Inflammatory macrophage (primary cell): ENCODE data around the gene QSOX1.

Experiments
- DNase-seq, 2 donors: peaks; one replicate each; pipeline ENCODE4 v3.0.0-alpha.2; 2020 to 2022

Gene QSOX1

DNA sequence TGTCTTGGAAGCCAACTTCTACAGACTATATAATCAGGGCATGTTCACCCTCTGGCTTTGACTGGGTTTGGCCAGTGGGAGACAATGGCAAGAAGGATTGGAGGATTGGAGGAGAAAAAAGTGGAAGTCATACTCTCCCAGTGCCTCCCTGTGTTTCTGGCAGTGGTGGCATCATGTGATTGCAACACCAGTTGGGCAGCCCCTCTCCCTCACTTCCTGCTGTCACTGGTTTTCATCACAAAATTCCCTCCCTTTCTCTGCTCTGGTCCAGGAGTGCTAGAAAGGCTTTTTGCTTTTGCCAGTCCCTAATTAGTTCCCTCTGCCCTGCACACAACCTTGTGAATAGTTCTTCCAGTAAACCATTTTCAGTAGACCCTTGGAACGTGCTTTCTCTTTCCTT lies 3.7 kb upstream of the QSOX1 start:
- peak; percentile 43 to 56 for DNase-seq

- no peak for DNase-seq
Measured at GRCh38 chr1:180151508-180151907, 3.2 kb upstream of the QSOX1 start.

DNA sequence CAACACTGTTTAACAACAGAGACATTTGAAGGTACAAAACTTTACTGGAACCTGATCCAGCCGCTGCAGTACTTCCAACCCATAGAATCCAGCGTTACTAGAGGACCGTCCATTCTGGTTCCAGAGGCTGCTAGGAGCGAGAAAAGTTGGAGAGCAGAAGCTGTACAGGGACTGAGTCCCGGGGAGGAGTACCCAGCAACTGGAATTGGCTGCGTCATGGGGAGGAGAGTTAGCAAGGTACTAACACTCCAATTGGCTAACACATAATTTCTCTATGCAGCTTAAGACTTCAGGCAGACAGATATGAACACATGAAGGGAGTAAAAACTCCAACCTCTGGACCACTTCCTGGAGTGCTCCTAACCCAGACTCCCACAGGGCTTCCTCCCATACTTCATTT lies 2.1 kb upstream of the QSOX1 start:
- no peak for DNase-seq

- DNase-seq, result no peak
Measured at GRCh38 chr1:180153032-180153431, 1.6 kb upstream of the QSOX1 start.

- no peak for DNase-seq
Measured at GRCh38 chr1:180154003-180154324, 705 bp upstream of the QSOX1 start.

DNA sequence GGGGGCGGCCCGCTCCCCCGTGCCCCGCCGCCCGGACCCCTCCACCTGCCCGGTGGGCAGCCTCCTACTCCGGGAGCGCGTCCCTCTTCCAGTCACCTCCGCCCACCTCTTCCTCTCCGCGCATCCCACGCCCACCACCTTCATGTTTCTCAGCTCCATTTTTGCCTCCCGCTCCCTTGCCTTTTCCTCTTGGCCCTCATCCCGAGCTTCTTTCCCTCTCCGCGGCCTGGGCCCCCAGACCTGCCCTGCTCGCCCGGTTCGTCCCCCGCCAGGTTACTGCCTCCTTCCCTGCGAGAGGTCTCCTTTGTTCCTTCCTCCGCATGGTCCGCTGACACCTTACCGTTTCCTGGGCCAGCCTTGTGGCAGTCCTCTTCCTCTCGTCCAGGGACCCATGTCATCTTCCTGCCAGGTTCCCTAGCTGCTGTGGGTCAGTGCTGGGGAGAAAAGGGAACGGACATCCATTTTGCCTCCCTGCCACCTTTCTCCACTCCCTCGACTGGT lies 563 bp downstream of the QSOX1 start:
- peak; percentile 8 to 34 for DNase-seq

DNA sequence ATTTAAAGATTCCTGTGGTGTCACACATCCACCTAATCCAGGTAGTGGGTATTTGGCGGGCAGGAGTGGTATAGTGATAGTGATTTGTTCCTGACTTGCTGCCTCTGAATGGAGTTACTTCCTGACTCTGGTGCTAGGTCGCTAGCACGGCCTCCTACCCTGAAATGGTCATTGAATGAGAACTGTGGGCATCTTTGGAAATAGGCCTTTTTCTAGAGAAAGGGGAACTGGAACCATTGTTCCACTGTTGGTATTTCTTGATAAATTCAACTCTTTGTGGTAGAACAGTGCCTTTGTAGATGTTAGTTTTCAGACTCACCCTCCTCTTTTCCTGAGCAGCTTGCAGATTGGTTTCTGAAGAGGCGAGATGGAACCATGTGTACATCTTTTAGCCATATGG lies 1.5 kb downstream of the QSOX1 start:
- peak; percentile 86 to 92 for DNase-seq

DNA sequence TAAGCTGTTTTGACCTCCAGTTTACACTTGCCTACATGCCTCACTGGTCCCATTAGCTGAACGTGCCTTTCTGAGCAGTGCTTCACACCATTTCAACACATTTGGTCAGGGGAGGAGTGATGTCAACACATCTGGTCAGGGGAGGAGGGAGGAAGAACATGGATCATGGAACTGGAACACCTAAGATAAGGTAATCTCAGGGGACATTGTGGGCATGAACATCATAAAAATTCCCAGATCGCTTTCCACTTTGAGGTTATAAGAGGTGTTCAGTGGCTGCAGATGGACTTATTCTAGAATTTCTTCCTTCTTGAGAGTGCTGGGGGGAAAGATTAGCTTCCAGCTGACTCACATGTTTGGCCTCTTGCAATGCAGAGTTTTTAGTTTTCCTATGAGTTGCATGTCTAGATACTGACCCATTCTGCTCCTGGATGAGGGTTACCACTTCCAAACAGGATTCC lies 2.0 kb downstream of the QSOX1 start:
- peak in 1 of 2 donors; percentile 45 for DNase-seq

DNA sequence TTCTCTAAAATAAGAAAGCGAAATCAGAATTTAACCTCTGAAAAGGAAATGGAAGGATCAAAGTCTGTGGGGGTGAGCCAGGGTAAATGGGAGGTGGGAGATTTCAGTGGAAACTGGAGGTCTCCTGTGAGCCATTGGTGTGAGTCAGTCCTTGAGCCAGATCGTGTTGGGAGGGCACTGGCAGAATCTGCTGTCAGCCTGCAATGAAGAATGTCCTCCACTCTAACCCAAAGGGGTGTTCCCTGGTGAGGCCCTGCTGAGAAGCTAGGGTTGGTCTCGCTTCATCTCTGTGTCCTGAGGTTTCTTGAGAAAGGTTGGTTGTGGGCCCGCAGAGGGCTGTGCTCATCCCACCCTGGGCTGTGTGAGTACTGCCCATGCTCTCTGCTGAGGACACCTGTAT lies 2.4 kb downstream of the QSOX1 start:
- DNase-seq, result no peak

DNA sequence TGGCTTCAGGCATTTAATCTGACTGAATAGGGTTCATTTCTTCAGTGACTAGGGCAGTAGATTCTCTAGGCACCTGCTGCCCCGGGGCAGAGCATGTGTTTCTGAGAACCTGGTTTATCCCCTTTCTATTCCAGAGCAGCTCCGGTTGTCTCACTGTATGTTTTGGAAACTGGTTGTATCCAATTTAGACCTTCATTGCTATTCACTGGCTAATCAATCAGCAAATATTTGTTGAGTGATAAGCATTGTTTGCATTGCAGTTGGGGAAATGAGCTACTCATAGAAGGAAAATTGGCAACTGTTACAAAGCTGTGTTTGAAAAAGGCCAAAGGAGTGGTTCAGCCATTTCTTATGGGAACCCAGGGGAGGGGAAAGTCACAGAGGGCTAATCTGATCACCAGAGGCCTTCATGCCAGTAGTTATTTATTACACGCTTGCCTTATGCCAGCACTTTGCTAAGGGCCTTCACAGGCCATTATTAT lies 2.9 kb downstream of the QSOX1 start:
- DNase-seq, result no peak

DNA sequence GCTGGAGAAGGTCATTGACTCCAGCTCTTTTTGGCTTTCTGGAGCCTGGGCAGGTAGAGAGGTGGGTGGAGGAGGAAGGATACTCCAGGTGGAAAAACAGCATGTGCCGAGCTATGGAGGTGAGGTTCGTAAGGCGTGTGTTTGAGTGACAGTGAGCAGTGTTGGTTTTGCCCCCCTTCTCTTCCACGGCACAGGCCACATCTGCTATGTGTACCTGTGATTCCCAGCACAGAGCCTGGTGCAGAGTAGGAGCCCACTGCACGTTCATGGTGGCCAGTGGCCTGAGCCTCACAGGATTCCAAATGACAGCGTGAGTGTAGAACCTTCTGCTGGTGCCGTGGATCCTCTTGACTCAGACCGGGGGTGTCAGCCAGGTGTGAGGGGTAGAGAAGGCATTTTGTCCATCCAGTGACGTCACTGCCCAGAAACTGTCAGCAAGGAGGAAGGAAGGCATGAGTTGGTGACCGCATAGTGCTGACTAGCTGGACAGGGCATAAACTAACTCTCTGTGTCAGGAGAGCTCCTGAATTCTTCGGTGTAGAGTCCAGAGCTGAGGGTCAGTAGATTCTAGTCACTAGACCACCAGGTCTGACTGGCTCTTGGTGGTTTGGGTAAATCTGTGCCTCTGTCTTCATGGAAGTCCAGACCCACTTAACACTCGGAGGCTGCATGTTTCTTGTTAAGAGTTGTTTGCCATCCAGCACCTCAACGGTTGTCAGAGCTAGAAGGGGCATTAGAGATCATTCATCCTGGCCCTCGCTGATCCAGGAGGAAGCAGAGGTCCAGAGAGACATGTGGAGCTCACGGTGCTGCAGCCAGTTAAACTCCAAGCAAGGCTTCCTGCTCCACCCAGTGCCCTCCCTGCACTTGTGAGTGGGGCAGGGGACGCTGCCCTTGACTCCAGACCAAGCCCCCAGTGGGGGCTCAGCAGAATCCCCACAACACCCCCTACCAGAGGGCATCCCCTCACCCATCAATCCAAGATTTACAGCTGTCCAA lies 3.8 kb downstream of the QSOX1 start:
- DNase-seq, result peak in 1 of 2 donors; percentile 45

DNA sequence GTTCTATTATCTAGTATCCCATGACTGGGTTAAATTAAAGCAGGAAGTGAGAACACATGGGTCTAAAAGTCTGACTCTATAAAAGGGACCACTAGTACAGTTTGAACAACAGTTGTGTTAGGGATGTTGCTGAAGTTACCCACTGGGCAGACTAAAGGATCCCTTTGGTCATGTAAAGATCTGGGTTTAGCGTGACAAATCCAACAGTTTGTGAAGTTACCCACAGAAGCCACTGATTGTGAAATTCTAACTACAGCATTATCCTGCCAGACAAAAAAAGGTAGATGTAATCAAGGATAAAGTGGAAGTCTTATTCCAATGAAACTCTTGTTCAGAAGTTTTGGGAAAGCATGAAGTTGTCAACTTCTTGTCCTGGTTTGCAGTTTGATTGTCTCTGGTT lies 5.7 kb downstream of the QSOX1 start:
- DNase-seq, result peak; percentile 22 to 44

DNA sequence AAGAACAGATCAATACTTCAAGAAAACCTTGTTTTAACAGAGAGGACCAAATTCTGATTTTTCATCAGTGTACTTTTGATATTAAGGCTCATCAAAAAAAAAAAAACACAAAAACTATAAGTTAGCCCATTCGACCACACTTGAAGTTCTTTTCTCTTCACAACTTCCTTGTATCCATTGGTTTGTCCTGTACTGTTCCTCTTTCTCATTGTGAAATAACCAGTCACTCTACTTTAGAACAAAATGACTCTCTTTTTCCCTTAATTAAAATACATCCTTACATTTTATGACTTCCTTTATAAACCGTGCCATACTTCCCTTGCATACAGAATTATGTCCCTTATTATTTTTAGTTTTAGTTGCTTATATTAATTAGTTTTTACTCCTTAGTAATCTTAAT lies 8.4 kb downstream of the QSOX1 start:
- DNase-seq, result peak; percentile 15 to 68

DNA sequence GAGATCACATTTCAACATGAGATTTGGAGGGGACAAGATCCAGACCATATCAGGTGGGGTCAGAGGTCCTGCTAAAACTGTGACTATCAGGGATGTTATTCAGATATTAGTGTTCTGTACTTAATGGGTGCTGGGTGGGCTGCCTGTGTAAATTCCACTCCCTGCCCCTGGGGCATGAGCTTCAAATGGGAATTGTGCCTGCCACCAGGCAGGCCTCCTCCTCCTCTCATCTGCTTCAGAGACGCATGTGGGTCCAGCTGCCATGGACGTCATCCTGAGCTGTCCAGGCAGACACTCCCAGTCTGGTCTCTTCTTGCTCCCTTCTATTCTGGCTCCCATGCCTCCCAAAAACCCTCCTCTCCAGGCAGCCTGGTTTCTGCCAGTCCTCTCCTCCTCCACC lies 10.4 kb downstream of the QSOX1 start:
- no peak for DNase-seq

DNA sequence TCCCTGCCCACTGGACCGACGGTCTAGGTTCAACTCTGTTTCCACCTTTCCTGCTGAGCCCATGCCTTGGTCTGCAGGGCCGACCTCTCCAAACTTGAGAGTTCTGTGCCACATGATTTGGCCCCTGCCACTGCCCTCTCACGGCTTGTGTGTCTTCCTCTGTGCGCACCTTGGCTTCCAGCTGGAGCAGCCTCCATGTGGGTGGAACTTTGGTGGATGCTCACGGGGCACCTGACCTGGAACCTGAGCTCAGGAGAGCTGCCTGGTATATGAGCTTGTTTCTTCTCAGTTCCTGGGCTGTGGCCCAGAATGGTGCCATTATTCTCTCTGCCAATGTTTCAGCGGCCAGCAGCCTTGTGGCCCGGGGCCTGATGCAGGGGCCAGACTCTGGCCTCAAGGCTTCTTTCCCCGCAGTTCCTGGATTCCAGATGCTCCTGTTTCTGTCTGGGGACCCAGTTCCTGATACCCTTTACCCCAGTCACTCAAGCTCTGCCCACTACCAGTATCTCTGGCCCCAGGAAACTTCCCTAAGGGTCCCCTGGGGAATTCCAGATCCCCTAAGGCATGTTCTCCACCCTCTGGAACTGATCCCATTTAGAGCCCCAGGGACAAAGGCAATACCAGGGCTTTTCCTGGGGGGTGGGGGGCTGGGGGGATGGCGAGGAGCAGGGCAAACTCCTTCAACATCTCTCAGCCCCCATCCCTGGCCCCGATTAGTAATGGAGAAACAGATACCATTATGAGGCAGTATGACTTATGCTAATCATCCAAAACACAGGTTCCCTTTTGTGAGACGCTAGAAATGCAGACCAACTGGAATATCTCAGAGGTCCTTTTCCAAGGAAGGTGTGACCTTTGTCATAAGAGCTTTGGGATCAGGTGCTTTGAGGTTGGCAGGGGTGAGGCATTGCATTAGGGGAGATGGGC lies 11.1 kb downstream of the QSOX1 start:
- no peak for DNase-seq

DNA sequence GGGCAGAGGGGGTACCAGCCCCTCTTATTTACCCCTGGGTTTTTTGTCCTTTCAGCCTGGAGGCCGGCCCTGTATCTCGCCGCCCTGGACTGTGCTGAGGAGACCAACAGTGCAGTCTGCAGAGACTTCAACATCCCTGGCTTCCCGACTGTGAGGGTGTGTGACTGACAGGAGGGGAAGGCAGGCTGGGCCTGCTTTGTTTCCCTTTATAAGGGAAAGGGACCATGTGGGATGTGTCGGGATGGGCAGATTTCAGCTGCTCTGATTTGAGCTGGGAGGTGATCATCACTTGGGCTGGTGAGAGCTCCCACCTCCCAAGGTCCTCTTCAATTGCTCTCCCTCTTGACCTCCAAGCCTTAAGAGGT lies 11.7 kb downstream of the QSOX1 start:
- DNase-seq, result no peak

- no peak for DNase-seq
Measured at GRCh38 chr1:180167021-180167701, 12.5 kb downstream of the QSOX1 start.

- DNase-seq, result no peak
Measured at GRCh38 chr1:180167721-180168467, 13.2 kb downstream of the QSOX1 start.

DNA sequence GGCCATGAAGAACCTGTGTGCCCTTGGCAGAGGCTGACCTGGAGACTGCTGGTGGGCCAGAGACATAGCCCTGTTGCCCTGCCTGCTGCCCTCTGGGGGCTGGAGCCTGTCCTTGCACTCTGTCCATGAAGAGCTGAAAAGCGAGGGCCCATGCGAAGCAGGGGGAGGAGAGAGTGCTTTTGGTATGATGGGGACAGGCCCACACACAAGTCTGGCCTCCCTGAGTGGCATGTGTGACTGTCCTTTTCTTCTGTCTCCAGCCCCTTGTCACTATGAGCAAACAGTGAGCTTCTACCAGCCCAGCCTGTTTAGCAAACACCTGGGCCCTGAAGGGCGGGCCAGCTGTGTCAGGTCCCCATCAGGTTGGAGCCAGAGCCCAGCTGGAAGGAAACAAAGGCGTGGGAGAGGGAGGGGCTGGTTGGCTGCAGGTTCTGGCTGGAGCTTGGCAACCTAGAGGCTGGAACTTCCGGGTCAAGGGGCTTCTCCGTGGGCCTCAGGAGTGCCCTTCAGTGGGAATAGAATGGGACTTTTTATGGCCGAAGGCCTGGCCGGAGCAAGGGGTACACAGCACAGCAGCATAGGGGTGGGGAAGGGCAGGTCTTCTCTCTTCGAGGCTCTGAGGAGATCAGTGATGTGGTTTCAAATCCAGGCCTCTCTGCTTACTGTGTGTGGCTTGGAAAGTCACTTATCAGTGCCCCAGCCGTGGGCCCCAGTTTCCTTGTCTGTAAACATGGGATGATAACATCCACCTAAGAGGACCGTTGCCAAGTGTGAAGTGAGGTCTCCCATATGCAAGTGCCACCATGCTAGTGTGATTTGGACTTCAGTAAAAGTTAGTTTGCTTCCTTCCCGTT lies 14.3 kb downstream of the QSOX1 start:
- DNase-seq, result peak in 1 of 2 donors; percentile 29

GRCh38 chr1:180169640-180170195 lies 15.0 kb downstream of the QSOX1 start:
- no peak for DNase-seq
